Body of pancreas (tissue), 4 donors: Measurements from ENCODE around the gene ZFAND5. TPM values are rescaled to one million over a fixed set of nuclear protein-coding genes. Genes with fewer than 3 reads are reported as not detected.
A peak's percentile ranks its signal among the peaks of the same experiment; 100 is the strongest.

Source experiments
- ATAC-seq: fragments of 150-250 bp; one replicate; pipeline ENCODE4 v1.9.1; 2016
- DNase-seq, 4 donors: peaks; one replicate each; pipeline ENCODE4 v3.0.0-alpha.2; 2019
- H3K27ac ChIP-seq, 4 donors: fragments of 200-600 bp; sonication (generic); 1 replicate in 3 of 4; 2 replicates in 1 of 4; pipeline versions ENCODE4 v1.5.1 to v1.6.1; 2016 to 2019; ENCODE audit warnings: mild to moderate bottlenecking in 1 of 4, mixed read lengths in 1 of 4, moderate library complexity in 1 of 4
- H3K27me3 ChIP-seq, 2 donors: fragments of 200-600 bp; sonication (generic); one replicate each; pipeline ENCODE4 v1.6.0; 2016; ENCODE audit warnings: mild to moderate bottlenecking in 1 of 2
- H3K36me3 ChIP-seq, 2 donors: fragments of 200-600 bp; sonication (generic); replicated peaks in 1 of 2; 2 replicates each; pipeline ENCODE4 v1.5.1; 2016; ENCODE audit warnings: low read depth in 2 of 2; ENCODE audit not compliant: insufficient read depth in 1 of 2
- H3K4me1 ChIP-seq: fragments of 200-600 bp; sonication (generic); one replicate; pipeline ENCODE4 v1.6.0; 2016
- H3K4me3 ChIP-seq, 2 donors: fragments of 200-600 bp; sonication (generic); 1 replicate in 1 of 2; 2 replicates in 1 of 2; pipeline ENCODE4 v1.5.1; 2016 to 2019
- H3K9me3 ChIP-seq, 3 donors: fragments of 200-600 bp; sonication (generic); 1 replicate in 2 of 3; 2 replicates in 1 of 3; pipeline ENCODE4 v1.5.1; 2016
- POLR2A ChIP-seq, 3 donors: fragments of 450-650 bp; IDR thresholded peaks; one replicate each; pipeline ENCODE4 v1.6.1; 2016; ENCODE audit warnings: antibody characterized with exemption in 3 of 3, mild to moderate bottlenecking in 2 of 3
- WGBS, 2 donors: methylation state at CpG; one replicate each; pipeline ENCODE4 v1.1.5; 2017; 5-methylcytosine and 5-hydroxymethylcytosine counted together
- intact Hi-C: fragments of 100-400 bp; cut with DNase I; formaldehyde crosslinking; loops from one replicate; pipeline ENCODE4 v1.15.1; 2023
- total RNA-seq, 2 donors: library from RNA; depleted of rRNA; stranded (reverse); fragments of >200 nt; gene quantifications; one replicate each; pipeline ENCODE4 v1.1.0, GENCODE V29; 2016
- TF ChIP-seq, protein P1 (sequence below), 7 experiments: fragments of 450-650 bp in 4 of 7; fragments of 200-600 bp in 3 of 7; sonication (generic) in 3 of 7; IDR thresholded peaks; one replicate each; pipeline ENCODE4 v1.5.1; 2016 to 2019; ENCODE audit warnings: antibody characterized with exemption in 7 of 7

The ZFAND5 gene, protein sequence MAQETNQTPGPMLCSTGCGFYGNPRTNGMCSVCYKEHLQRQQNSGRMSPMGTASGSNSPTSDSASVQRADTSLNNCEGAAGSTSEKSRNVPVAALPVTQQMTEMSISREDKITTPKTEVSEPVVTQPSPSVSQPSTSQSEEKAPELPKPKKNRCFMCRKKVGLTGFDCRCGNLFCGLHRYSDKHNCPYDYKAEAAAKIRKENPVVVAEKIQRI
- total RNA-seq: 100 to 1,000 TPM in 1 of 2 donors, 10 to 100 TPM in 1; 89.2 to 172 TPM

DNA sequence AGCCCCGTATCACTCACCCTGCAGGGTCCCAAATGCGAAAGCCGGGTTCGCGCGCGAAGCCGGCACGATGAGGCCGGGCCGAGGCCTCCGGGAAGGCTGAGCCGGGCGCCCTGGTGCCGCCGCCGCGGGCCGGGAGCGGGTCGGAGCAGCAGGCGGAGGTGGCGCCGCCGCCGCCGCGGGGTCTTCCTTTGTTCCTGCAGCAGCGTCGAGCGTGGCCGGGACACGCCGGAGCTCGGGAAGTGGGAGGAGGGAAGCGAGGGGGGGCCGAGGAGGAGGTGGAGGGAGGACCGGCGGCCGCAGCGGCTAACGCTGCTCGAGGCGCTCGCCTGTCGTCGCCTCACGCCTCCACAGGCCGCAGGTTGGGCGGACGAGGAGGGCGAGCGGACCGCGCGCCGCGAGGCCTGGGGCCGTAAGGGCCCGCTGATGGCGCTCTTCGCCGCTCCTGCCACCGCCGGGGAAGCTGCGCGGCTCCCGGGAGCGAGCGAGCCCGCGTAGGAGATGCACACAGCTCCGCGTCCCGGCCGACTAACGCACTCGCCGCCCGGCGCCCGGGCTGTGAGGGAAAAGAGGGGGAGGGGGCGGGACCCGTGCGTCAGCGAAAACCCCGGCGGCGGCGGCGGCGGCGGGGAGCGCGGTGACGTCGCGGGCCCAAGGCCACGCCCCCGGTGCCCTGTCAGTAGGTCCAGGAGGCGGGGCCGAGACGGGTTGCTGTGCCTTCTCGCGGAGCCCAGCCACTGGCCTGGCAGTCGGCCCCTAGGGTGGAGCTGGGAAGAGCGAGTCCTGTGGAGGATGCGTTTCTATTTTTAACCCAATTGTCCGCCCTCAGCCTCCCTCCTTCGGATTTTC lies at the start of gene ZFAND5:
Gene ZFAND5 (minus strand): TSS at position 530 of the 846 bp plus-strand sequence. CDS start 4,430 bp downstream, outside the sequence.
- Histone ChIP-seq H3K27ac (peak within 1 kb of the TSS; percentile 99 to 100 (median 100)), H3K27me3 (no peaks in the 10 kb centered on the region), H3K9me3 (no peaks in the 10 kb centered on the region), H3K4me3 (peak within 1 kb of the TSS; percentile 72 to 96), H3K4me1 (peaks cover 24% of the 10 kb centered on the region), H3K36me3 (no peaks in the 10 kb centered on the region)
- WGBS, 2 donors: 0% methylated on average over 6 to 102 of the region's 110 CpGs
- ATAC-seq (peak; percentile 88), DNase-seq (peak; percentile 99 to 100 (median 100))
- intact Hi-C loops: no loop called here
- peak; percentile 99 to 100 (median 99) for TF ChIP-seq POLR2A (IDR thresholded peaks at IDR 0.05)
- TF ChIP-seq, protein P1, sequence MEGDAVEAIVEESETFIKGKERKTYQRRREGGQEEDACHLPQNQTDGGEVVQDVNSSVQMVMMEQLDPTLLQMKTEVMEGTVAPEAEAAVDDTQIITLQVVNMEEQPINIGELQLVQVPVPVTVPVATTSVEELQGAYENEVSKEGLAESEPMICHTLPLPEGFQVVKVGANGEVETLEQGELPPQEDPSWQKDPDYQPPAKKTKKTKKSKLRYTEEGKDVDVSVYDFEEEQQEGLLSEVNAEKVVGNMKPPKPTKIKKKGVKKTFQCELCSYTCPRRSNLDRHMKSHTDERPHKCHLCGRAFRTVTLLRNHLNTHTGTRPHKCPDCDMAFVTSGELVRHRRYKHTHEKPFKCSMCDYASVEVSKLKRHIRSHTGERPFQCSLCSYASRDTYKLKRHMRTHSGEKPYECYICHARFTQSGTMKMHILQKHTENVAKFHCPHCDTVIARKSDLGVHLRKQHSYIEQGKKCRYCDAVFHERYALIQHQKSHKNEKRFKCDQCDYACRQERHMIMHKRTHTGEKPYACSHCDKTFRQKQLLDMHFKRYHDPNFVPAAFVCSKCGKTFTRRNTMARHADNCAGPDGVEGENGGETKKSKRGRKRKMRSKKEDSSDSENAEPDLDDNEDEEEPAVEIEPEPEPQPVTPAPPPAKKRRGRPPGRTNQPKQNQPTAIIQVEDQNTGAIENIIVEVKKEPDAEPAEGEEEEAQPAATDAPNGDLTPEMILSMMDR (IDR thresholded peaks at IDR 0.05): peak in 1 of 7 experiments; percentile 8

DNA sequence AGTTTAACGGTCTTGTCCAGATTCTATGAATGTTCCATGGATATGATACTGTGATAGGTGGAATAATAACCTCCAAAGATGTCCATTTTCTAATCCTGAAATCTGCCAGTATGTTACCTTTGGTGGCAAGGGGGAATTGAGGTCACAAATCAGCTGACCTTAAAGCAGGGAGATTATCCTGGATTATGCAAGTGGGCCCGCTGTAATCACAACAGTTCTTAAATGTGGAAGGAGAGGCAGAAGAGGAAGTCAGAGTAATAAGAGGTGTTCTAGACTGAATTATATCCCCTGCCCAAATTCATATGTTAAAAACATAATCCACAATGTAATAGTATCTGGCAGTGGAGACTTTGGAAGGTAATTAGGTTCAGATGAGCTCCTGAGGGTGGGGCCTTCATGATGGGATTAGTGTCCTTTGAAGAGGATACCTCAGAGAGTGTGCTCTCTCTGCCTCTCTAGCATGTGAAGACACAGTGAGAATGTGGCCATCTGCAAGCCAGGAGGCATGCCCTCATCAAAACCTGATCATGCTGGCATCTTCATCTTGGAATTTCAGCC lies 47.6 kb upstream of the ZFAND5 start:
- ATAC-seq: no peak

DNA sequence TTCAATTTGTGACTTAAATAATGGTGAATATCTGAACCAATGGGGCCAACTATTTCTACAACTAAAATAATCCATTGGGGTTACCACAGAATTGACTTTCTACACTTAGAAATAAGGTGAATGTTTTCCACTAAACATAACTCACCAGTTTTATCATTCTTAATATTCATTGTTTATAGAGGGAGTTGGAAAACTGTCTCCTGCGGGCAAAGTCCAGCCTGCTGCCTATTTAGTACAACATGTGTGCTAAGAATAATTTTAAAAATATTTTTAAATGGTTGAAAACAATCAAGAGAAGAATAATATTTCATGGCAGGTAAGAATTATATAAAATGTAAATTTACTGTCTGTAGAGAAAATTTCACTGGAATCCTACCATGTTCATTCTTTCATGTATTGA lies 45.2 kb upstream of the ZFAND5 start:
- no peak for ATAC-seq

More for the DNA sequence above, 47.6 kb upstream of the ZFAND5 start:
- TF ChIP-seq POLR2A (IDR thresholded peaks at IDR 0.05): no peak
- TF ChIP-seq, protein P1 (IDR thresholded peaks at IDR 0.05): no peak
- WGBS, 2 donors: 90 to 91% methylated on average over 2 of the region's 2 CpGs
- Histone ChIP-seq H3K9me3 (no peaks in the 10 kb centered on the region), H3K4me1 (peaks cover 5% of the 10 kb centered on the region), H3K36me3 (no peaks in the 10 kb centered on the region), H3K27ac (no peak overlapping the region), H3K27me3 (no peaks in the 10 kb centered on the region), H3K4me3 (no peak overlapping the region)
- DNase-seq: no peak
- intact Hi-C loops: no loop called here

DNA sequence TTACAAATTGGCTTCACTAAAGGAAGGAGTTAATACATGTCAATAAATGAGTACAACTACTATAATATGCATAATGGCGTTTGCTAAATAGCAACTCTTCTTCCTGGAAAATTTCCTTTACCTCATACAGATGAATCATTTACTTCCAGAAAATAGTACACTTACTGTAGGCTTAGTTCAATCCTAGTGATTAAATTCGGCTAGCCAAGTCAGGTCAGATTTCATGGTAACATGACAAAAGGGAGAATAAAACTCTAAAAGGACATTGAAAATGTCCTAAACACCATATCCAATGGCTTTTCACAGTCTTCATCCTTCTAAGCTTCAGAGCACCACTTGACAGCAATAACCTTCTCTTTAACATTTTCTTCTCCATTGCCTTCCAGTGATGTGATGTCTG lies 42.1 kb upstream of the ZFAND5 start:
- 27 to 40% methylated on average over 2 of the region's 2 CpGs for WGBS, 2 donors
- H3K36me3 ChIP-seq: no peaks in the 10 kb centered on the region
- H3K4me3 ChIP-seq: no peak overlapping the region
- ATAC-seq: no peak
- H3K9me3 ChIP-seq: no peaks in the 10 kb centered on the region
- DNase-seq: no peak
- intact Hi-C loops: no loop called here
- TF ChIP-seq POLR2A (IDR thresholded peaks at IDR 0.05): no peak
- TF ChIP-seq, protein P1 (IDR thresholded peaks at IDR 0.05): no peak
- peaks cover 5% of the 10 kb centered on the region for H3K4me1 ChIP-seq
- no peaks in the 10 kb centered on the region for H3K27me3 ChIP-seq
- no peak overlapping the region for H3K27ac ChIP-seq

More for the DNA sequence above, 45.2 kb upstream of the ZFAND5 start:
- peak in 1 of 4 donors; percentile 8 for DNase-seq
- H3K27ac ChIP-seq: no peak overlapping the region
- TF ChIP-seq, protein P1 (IDR thresholded peaks at IDR 0.05): no peak
- no peak for TF ChIP-seq POLR2A (IDR thresholded peaks at IDR 0.05)
- peaks cover 5% of the 10 kb centered on the region for H3K4me1 ChIP-seq
- intact Hi-C loops: no loop called here
- H3K27me3 ChIP-seq: no peaks in the 10 kb centered on the region
- no peaks in the 10 kb centered on the region for H3K9me3 ChIP-seq
- no peaks in the 10 kb centered on the region for H3K36me3 ChIP-seq
- 45 to 55% methylated on average over 1 of the region's 1 CpG for WGBS, 2 donors
- H3K4me3 ChIP-seq: no peak overlapping the region
